GM12878 (cell line): ENCODE data around the gene STX10. TPM values are rescaled to one million over a fixed set of nuclear protein-coding genes. Genes with fewer than 3 reads are reported as not detected.

Experiments
- CBX3 ChIP-seq: fragments of 200-600 bp; sonication (generic); IDR thresholded peaks from 2 replicates; pipeline ENCODE4 v1.6.1; 2016; ENCODE audit warnings: low read depth, borderline replicate concordance
- RBBP5 ChIP-seq: fragments of 200-600 bp; sonication (generic); conservative IDR thresholded peaks from 2 replicates; pipeline ENCODE4 v1.6.1; 2016
- SIN3A ChIP-seq: IDR thresholded peaks from 2 replicates; pipeline ENCODE4 v1.6.1; 2012; ENCODE audit warnings: low read depth, low read length, improper control_type of control experiment
- polyA plus RNA-seq, 11 experiments: library from polyadenylated mRNA; depleted of rRNA in 4 of 11; unstranded in 6 of 11; stranded (reverse) in 5 of 11; fragments of >200 nt; fragmentation: Nextera tagmentation in 4 of 11; fragmentation: Illumina TruSeq in 1 of 11; extraction: Ambion mirVana in 4 of 11; extraction: Trizol in 1 of 11; gene quantifications; 1 replicate in 1 of 11; 2 replicates in 10 of 11; pipeline versions ENCODE4 v1.2.1 to v1.2.3, GENCODE V29; 2011 to 2016; ENCODE audit warnings: inconsistent platforms in 2 of 11, missing spikeins in 2 of 11, low read depth in 1 of 11
- total RNA-seq, 4 experiments: library from RNA; depleted of rRNA in 3 of 4; stranded (reverse); fragments of >200 nt in 3 of 4; fragmentation: Illumina TruSeq in 1 of 4; extraction: Trizol in 1 of 4; gene quantifications; 2 replicates each; pipeline versions ENCODE4 v1.2.1 to v1.2.3, GENCODE V29; 2013 to 2021
- TF ChIP-seq, protein P1 (sequence below): IDR thresholded peaks from 2 replicates; pipeline ENCODE4 v1.6.1; 2011; ENCODE audit warnings: mild to moderate bottlenecking, low read depth, low read length, moderate library complexity; ENCODE audit not compliant: insufficient replicate concordance
- TF ChIP-seq, protein P2 (sequence below): fragments of 450-650 bp; IDR thresholded peaks from 2 replicates; pipeline ENCODE4 v1.6.1; 2018; ENCODE audit warnings: mild to moderate bottlenecking, low read depth, moderate library complexity; ENCODE audit not compliant: partially characterized antibody

STX10 gene
- total and polyA plus RNA-seq, 10 of the 15 experiments (the other 5 are each of a cell fraction or from before 2014, with no cell fraction given) = 0.56 to 76.1 (median 47.6) TPM

DNA sequence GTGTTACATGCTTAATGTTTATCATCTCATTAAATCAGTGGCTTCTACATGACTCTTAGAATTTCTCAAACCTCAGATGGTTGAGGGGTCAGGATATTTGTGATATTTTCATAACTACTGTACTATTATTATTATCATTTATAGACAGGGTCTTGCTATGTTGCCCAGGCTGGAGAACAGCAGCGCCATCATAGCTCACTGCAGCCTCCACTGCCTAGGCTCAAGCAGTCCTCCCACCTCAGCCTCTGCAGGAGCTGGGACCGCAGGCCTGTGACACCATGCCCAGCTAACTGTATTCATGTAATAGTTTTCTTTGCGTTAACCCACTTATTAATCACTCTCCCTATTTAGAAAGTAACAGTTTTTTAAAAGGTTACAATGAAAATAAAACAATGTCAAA, 9.5 kb upstream of the STX10 start (continued):
- TF ChIP-seq, protein P1, sequence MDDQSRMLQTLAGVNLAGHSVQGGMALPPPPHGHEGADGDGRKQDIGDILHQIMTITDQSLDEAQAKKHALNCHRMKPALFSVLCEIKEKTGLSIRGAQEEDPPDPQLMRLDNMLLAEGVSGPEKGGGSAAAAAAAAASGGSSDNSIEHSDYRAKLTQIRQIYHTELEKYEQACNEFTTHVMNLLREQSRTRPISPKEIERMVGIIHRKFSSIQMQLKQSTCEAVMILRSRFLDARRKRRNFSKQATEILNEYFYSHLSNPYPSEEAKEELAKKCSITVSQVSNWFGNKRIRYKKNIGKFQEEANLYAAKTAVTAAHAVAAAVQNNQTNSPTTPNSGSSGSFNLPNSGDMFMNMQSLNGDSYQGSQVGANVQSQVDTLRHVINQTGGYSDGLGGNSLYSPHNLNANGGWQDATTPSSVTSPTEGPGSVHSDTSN = no peak
- TF ChIP-seq, protein P2, sequence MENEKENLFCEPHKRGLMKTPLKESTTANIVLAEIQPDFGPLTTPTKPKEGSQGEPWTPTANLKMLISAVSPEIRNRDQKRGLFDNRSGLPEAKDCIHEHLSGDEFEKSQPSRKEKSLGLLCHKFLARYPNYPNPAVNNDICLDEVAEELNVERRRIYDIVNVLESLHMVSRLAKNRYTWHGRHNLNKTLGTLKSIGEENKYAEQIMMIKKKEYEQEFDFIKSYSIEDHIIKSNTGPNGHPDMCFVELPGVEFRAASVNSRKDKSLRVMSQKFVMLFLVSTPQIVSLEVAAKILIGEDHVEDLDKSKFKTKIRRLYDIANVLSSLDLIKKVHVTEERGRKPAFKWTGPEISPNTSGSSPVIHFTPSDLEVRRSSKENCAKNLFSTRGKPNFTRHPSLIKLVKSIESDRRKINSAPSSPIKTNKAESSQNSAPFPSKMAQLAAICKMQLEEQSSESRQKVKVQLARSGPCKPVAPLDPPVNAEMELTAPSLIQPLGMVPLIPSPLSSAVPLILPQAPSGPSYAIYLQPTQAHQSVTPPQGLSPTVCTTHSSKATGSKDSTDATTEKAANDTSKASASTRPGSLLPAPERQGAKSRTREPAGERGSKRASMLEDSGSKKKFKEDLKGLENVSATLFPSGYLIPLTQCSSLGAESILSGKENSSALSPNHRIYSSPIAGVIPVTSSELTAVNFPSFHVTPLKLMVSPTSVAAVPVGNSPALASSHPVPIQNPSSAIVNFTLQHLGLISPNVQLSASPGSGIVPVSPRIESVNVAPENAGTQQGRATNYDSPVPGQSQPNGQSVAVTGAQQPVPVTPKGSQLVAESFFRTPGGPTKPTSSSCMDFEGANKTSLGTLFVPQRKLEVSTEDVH = no peak
- no peak for TF ChIP-seq SIN3A
- TF ChIP-seq CBX3 = no peak
- no peak for TF ChIP-seq RBBP5
